UCSD-AML1 (cell line): Measurements from ENCODE around the gene LARGE2.

Experiments
- DNase-seq: peaks from one replicate; lab custom pipeline; 2025; ENCODE audit not compliant: unreplicated experiment; lab: John Stamatoyannopoulos, UW

The LARGE2 gene

GRCh38 chr11:45913942-45914635, 8.4 kb upstream of the LARGE2 start:
- DNase-seq: no peak

- DNase-seq: no peak
Measured at GRCh38 chr11:45915446-45915845, 7.0 kb upstream of the LARGE2 start.

GRCh38 chr11:45917286-45917622, 5.2 kb upstream of the LARGE2 start:
- no peak for DNase-seq

GRCh38 chr11:45917623-45918330, 4.7 kb upstream of the LARGE2 start, which contains the start of gene PEX16:
Gene PEX16, minus strand, starts transcription at chr11:45917877. Its CDS starts 66 bp downstream, at chr11:45917811.
- peak; percentile 98 for DNase-seq

GRCh38 chr11:45918331-45918941, 4.0 kb upstream of the LARGE2 start:
- peak; percentile 81 for DNase-seq

GRCh38 chr11:45918962-45919675, 3.3 kb upstream of the LARGE2 start:
- DNase-seq: no peak

GRCh38 chr11:45919806-45920530, 2.5 kb upstream of the LARGE2 start:
- DNase-seq: peak; percentile 26

GRCh38 chr11:45920531-45921477, 1.7 kb upstream of the LARGE2 start:
- DNase-seq: no peak

- DNase-seq: no peak
Measured at GRCh38 chr11:45921561-45922424, 663 bp upstream of the LARGE2 start.

- no peak for DNase-seq
Measured at GRCh38 chr11:45924036-45924915, 1.8 kb downstream of the LARGE2 start.

- DNase-seq: no peak
Measured at GRCh38 chr11:45924927-45925326, 2.5 kb downstream of the LARGE2 start.

GRCh38 chr11:45925550-45925949, 3.1 kb downstream of the LARGE2 start:
- DNase-seq: no peak

- DNase-seq: no peak
Measured at GRCh38 chr11:45926001-45926401, 3.5 kb downstream of the LARGE2 start.

GRCh38 chr11:45926536-45927331, 4.3 kb downstream of the LARGE2 start:
- DNase-seq: no peak

GRCh38 chr11:45927332-45927683, 4.9 kb downstream of the LARGE2 start:
- peak; percentile 32 for DNase-seq

- DNase-seq: no peak
Measured at GRCh38 chr11:45927684-45928413, 5.4 kb downstream of the LARGE2 start.
